NCI-H187 treated with DMSO at 0.1 percent for 48 hours (cell line): Measurements from ENCODE around the gene PES1.
"Not testable (repeated sequence)": the region's sequence is repeated elsewhere in the genome, so short reads cannot be mapped to it uniquely, and the experiment has no call there.

Experiments
- DNase-seq: peaks from one replicate; lab custom pipeline; 2025; lab: John Stamatoyannopoulos, UW

Gene PES1

DNA sequence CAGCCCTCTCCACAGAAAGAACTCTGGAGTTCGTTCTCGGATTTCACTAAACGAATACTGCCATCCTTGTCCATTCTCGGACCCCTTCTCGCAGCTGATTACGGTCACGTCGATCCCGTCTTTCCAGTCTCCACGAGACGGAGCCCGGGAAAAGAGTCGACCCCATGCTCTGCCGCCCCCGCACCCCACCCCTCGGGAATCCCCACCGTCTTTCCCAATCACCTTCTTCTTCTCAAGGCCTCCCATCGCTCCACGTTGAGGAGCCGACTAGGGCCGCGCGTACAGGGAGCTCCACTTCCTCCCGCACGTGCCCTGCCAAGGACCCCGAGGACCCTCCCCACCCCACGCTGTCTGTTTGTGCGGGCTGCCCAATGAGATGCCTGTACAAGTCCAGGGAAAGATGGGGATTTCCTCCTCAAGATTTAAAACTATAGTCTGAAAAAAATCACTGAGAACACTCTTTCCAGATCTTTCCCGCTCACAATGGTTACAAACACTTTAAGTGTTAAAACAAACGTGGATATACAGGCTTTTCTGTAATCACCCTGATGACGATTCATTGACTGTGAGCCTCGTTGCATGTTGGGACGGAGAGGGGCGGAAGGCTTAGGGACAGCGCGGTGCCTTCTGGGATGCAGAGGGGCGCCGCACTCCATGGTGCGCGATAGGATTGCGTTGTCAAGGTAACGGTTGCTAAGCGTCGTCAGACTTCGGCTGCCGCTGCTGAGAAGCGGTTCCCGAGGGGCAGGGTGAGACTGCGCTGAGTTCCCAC, at the start of gene PES1:
PES1 (minus strand) TSS at position 323 of the 772 bp plus-strand sequence; CDS start at position 246, 77 bp downstream.
- DNase-seq = peak; percentile 88

DNA sequence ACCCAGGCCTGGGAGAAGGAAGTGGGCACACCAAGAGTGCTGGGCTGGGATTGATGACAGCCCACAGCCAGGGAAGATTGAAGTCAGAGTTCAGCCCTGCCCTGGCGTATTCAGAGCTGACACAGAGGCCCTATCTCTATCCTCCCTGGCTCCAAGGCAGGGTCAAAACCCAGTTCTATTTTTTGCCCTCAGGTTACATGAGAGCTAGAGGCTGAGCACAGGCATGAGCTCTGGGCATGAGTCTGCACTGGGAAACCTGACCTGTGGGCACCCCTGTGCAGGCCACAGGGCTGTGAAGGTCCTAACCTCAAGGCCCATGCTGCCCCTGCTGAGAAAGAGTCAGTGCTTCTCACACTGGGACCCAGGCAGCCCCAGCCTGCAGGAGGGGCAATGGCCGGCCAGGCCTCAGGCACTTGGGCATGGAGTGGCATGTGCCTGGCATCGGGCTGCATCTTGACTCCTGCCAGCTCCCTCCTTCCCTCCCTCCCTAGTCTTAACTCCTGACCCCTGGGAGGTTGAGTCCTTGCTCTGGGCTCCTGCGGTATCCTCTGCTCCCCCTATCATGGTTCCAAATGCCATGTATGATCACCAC, 49.2 kb upstream of the PES1 start:
- no peak for DNase-seq

DNA sequence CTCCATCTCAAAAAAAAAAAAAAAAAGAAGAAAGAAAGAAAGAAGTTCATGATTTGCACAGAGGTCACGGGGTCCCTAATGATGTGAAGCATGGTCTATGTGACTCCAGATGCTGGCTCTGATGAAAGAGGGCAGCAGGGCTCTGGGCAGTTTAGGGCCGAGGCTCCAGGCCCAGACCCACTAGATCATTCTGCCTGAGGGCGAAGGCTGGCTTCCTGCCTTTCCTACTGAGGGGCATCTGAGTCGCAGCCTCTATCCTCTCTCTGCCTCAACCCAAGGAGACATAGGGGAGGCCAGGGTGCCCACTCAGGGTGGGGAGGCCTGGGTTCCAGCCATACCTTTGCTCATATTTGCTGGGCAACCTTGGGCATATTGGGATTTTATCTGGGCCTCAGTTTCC, 48.7 kb upstream of the PES1 start:
- no peak for DNase-seq

DNA sequence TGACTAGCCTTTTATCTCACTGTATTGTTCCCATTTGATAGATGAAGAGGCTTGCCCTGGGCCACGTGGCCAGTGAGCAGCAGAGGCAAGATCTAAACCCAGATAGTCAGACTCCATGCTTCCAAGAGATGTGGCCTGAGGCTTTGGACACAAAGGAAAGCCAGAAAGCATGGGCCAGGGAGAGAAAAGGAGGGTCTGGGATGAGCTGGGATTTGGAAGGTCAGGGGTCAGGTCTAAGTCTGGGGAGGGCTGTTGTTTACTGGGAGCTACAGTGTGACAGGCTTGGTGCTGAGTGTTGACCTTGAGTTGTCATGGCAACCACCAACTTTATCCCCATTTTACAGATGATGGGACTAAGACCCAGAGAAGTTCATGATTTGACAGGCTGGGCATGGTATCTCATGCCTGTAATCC, 46.0 kb upstream of the PES1 start:
- DNase-seq = no peak

DNA sequence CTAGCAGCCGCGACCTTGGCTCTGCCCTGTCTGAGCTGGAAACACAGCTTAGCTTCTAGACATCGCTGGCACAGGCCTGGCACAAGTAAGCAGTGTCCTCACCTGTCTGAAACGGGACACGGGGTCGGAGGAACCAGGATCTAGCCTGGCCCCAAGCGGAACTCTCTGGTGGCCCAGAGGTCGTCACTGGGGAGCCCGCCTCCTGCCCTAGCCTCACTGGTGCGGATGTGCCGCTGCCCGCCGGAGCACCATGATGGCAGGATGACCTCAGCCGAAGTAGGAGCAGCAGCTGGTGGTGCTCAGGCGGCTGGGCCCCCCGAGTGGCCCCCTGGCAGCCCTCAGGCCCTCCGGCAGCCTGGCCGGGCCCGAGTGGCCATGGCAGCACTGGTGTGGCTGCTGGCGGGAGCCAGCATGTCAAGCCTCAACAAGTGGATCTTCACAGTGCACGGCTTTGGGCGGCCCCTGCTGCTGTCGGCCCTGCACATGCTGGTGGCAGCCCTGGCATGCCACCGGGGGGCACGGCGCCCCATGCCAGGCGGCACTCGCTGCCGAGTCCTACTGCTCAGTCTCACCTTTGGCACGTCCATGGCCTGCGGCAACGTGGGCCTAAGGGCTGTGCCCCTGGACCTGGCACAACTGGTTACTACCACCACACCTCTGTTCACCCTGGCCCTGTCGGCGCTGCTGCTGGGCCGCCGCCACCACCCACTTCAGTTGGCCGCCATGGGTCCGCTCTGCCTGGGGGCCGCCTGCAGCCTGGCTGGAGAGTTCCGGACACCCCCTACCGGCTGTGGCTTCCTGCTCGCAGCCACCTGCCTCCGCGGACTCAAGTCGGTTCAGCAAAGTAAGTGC, 44.7 kb upstream of the PES1 start:
- DNase-seq = no peak

DNA sequence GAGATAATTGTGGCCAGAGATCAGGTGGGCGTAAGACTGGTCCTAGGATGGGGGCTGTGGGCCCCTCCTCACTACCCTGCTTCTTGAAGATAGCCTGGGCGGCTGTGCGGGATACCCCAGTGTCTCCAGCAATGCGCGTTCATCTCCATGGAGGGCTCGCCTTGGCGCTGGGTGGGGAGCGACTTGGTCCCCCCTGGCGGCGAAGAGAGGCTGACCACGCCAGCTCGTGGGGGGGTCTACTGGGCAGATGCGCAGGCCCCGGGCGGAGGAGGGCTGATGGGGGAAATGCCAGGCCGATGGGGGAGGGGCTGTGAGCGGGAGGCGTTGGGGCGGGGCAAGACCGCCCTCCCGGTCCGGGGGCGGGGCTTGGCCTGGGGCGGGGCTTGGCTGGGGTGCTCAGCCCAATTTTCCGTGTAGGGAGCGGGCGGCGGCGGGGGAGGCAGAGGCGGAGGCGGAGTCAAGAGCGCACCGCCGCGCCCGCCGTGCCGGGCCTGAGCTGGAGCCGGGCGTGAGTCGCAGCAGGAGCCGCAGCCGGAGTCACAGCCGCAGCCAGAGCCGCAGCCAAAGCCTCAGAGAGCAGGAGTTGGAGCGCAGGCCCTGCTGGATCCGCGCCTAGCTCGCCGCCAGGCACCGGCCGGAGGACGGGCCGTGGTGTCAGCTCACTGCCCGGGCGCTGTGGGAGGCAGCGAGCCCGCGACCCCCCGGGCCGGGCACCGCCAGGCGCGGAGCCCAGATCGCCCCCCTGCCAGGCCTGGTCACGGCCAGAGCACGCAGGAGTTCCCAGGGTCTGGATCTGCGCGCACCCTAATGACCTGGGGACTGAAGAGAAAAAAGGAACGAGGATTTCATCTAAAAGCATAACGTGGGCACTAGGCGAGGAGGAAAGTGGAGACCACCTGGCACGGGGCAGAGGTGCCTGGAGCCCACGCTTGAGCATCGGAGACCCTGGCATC, 43.8 kb upstream of the PES1 start, which contains the start of gene SLC35E4:
SLC35E4 (plus strand) TSS at position 509 of the 953 bp plus-strand sequence. CDS start 670 bp downstream, outside the sequence.
- DNase-seq = peak; percentile 8

DNA sequence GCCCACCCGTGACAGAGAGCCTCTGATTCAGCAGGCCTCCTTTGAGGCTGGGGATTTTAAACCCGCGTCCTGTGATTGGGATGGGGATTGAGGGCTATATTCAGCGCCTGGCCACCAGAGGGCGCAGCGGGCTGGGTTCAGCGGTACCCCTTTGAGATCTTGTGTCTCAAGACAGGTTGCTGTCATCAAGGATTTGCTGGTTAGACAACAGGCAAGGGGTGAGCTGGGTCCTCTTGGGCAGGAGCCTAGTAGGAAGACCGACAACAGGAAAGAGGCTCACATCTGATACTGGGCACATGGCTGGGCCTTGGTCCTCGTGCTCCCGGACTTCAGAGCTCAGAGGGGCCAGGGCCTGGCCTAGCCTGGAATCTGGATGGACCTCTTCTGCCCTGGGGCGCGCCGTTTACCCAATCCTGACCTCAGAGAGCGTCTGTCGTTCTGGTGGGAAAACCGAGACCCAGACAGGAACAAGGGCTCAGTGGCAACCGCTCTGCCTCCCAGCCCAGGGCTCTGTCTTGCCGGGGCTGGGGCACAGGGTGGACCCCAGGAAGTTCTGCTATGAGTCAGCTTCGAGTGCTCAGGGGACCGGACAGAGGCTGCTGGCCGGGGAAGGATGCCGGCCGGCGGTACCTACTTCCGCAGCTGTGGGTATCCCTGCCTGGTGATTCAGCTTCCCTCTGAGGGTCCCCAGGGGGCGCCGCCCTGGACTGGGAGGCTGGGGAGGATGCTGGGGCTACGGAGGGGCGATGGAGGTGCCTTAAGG, 42.9 kb upstream of the PES1 start:
- DNase-seq = peak; percentile 34

DNA sequence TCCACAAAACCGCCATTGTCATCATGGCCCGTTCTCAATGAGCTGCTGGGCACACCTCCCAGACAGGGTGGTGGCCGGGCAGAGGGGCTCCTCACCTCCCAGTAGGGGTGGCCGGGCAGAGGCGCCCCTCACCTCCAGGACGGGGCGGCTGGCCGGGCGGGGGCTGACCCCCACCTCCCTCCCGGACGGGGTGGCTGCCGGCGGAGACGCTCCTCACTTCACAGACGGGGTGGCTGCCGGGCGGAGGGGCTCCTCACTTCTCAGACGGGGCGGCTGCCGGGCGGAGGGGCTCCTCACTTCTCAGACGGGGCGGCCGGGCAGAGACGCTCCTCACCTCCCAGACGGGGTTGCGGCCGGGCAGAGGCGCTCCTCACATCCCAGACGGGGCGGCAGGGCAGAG, 39.8 kb upstream of the PES1 start:
- not testable (repeated sequence) for DNase-seq

DNA sequence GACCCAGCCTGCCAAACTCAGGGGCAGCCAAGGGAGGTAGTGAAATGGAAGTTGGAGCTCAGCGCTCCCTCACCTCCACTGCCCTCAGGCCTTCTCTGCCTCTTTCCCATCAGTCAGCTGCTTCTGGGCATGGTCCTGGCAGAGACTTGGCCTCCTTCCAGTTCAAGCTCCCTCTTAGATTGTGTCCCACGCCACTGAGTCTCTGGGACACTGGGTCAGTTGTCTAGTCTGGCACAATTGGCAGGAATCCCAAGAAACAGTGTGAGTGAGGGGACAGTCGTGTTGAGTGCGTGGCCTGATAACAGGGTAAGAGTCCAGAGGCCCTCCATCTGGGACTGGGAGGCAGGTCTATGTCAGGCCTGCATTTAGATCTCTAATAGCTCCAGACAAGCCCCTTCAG, 36.8 kb upstream of the PES1 start:
- DNase-seq = no peak

DNA sequence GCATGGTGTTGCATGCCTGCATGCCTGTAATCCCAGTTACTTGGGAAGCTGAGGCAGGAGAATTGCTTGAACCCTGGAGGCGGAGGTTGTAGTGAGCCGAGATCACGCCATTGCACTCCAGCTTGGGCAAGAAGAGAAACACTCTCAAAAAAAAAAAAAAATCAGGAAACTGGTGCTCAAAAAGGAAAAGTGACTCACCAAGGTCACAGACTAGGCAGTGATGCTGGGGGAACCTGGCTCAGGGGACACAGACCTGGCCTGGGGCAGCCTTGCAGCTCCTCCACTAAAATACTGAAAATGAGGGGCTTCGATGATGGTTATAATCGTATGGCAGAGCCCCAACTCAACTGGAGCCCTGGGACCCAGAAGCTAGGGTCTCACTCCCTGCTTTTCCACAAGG, 35.8 kb upstream of the PES1 start:
- no peak for DNase-seq

DNA sequence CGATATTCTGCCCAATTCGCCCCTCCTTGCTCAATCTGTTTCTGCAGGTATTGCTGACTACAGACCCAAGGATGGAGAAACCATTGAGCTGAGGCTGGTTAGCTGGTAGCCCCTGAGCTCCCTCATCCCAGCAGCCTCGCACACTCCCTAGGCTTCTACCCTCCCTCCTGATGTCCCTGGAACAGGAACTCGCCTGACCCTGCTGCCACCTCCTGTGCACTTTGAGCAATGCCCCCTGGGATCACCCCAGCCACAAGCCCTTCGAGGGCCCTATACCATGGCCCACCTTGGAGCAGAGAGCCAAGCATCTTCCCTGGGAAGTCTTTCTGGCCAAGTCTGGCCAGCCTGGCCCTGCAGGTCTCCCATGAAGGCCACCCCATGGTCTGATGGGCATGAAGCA, 34.7 kb upstream of the PES1 start:
- DNase-seq = no peak

DNA sequence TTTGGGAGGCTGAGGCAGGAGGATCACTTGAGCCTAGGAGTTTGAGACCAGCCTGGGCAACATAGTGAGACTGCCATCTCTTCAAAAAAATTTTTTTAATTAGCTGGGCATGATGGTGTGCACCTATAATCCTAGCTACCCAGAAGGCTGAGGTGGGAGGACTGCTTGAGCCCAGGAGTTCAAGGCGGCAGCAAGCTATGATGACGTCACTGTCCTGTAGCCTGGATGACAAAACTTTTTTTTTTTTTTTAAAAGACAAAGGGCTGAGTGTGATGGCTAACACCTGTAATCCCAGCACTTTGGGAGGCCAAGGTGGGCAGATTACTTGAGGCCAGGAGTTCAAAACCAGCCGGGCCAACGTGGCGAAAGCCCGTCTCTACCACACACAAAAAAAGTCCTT, 28.2 kb upstream of the PES1 start:
- not testable (repeated sequence) for DNase-seq

DNA sequence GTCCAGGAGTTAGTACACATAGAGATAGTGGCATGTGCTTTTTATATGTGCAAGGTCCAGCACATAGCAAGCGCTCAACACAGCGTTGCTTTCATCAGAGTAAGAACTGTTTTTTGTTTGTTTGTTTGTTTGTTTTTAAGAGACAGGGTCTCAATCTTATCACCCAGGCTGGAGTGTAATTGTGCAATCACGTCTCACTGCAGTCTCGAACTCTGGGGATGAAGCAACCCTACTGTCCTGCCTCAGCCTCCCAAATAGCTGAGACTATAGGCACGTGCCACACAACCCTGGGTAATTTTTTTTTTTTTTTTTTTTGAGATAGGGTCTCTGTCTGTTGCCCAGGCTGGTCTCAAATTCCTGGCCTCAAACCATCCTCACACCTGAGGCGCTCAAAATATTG, 26.1 kb upstream of the PES1 start:
- no peak for DNase-seq

DNA sequence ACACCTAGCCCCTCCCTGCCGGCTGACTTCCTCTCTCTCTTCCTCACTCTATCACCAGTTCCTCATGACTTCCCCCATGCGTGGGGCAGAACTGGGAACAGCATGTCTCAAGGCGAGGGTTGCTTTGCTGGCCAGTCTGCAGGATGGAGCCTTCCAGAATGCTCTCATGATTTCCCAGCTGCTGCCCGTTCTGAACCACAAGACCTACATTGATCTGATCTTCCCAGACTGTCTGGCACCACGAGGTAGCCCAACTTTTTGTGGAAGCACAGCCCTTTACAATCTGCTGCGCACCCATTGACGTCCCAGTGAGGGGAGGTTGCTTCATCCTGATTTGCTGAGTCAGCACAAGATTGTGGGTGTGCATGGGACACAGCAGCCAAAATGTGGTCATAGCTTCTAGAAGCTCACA, 23.8 kb upstream of the PES1 start:
- DNase-seq = no peak

DNA sequence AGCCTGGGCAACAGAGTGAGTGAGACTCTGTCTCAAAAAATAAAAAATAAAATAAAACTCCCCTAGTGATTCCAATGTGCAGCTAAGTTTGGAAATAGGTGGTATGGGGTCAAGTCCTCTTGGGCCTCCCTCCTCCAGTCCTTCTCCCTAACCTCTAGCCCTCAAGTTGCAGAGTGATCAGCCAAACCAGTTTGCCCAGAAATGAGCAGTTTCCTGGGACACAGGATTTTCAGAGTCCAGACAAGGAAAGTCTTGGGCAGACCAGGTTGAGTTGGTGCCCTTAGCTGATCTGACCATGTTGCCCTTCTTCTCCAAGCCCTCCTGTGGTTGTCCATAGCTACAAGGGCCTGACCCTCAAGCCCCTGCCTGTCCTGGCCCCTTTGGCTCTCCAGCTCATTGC, 23.2 kb upstream of the PES1 start:
- no peak for DNase-seq

DNA sequence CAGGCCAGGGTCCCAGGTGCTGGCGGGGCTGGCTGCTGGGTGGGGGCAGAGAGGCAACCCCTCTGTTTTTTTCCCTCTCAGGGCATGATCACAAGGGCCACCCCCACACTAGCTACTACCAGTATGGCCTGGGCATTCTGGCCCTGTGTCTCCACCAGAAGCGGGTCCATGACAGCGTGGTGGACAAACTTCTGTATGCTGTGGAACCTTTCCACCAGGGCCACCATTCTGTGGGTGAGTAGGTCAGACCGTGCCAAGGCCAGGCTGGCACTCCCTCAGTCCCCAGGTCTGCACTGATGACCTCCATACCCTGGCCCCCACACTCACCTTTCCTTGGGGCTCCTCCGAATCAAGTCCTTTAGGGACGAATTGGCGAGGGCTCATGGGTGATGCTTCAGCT, 22.6 kb upstream of the PES1 start:
- no peak for DNase-seq

DNA sequence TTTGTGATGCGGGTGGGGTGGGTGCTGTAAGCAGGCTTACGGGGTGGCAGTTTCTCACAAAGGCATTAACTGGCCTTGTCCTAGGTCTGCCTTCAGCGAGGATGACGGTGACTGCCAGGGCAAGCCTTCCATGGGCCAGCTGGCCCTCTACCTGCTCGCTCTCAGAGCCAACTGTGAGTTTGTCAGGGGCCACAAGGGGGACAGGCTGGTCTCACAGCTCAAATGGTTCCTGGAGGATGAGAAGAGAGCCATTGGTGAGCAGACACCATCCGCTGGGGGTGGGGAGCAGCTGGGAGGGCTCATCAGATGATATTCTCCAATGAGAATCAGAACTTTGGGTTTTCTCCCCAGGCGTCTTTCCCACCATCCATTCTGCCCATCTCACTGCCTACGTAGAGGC, 21.1 kb upstream of the PES1 start:
- no peak for DNase-seq

DNA sequence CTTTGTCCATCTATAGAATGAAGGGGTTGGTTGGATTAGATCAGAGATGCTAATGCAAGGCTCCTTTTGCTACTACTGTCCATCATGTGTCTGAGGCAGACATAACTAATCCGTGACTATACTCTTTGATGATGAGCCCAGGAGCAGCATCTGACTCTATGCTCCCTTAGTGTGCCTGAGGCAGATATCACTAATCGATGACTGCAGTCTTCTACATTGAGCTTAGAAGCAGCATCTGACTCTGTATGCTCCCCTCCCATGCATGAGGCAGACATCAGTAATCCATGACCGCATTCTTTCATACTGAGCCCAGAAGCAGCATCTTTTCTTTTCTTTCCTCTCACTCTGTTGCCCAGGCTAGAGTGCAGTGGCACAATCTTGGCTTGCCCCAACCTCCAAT, 19.5 kb upstream of the PES1 start:
- DNase-seq = no peak

DNA sequence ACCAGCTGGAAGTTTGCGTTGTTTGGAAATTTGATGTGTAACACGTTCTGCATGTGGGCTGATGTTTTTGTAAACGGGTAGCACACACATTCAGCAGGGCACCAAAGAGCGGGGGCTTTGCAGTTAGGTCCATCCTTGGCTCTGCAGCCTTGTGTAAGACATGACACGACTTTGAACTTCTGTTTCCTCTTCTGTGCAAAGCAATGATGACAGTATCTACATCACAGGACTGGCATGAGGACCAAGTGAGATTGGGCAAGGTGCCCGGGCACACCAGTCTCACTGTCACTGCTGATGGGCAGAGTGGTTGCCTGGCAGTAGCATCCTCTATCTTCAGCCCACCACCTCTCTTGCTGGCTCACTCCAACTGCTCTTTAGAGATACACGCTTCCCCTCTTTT, 18.6 kb upstream of the PES1 start:
- no peak for DNase-seq

DNA sequence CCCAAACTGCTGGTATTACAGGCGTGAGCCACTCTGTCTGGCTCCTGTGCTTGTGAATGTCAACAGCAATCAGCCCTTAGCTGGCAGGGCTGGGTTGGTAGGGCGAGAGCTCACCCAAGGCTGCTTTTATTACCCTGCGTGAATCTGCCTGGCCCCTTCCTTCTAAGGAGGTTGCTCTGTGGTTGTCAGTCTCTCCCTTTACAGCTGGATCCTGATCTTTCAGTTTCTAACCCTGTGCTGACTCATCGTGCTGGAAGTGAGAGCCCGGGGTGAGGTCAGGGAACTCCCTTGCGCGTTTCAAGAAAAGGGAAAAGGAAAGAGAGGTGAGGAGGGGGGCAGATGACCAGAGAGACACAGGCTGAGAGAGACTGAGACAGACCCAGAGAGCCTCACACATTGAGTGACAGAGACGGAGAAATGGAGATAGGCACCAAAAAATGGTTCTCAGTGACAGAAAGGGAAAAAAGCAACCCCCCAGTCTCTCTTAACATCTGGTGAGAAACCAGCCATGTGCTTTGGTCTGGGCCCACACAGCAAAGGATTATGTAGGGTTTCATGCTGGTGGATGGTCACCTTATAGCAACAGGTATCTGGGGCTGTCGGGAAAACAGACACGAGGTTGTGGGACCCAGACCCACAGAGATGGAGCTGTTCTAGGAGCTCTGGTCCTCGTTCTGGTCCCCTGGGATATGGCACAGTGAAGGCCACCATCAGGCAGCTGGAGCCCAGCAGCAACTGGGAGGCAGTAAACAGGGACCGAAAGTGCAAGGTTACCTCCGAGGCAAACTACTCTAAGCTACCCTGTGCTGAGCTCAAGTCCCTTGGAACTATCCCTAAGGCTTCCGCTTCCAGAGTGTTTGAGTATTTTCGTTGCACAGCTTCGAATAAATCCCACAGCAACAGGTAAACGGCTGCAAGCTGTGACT, 17.8 kb upstream of the PES1 start:
- DNase-seq = no peak
